Natural killer cell (primary cell): ENCODE results near the gene SEC24B. TPM values are rescaled to one million over a fixed set of nuclear protein-coding genes. Genes with fewer than 3 reads are reported as not detected.
A peak's percentile ranks its signal among the peaks of the same experiment; 100 is the strongest.

Experiments used
- ATAC-seq, 3 donors: fragments of 150-1000 bp in 2 of 3; fragments of 200-7000 bp in 1 of 3; cut with Tn5 transposase; 1 replicate in 1 of 3; 2 replicates in 2 of 3; pipeline ENCODE4 v1.10.0; 2021; ENCODE audit warnings: mild to moderate bottlenecking in 2 of 3, moderate library complexity in 2 of 3
- DNase-seq, 2 donors: peaks; one replicate each; pipeline versions ENCODE4 v3.0.0 to v3.0.0-alpha.2; 2013 to 2021; ENCODE audit warnings: mixed read lengths in 1 of 2
- H3K27ac ChIP-seq: one replicate; pipeline ENCODE4 v1.5.1; 2013; ENCODE audit warnings: mild to moderate bottlenecking, low read length
- H3K27me3 ChIP-seq: one replicate; pipeline ENCODE4 v1.6.1; 2013; ENCODE audit warnings: low read length; ENCODE audit not compliant: control insufficient read depth, insufficient read depth
- H3K36me3 ChIP-seq: one replicate; pipeline ENCODE4 v1.6.1; 2013; ENCODE audit warnings: low read length; ENCODE audit not compliant: control insufficient read depth, insufficient read depth
- H3K4me1 ChIP-seq: one replicate; pipeline ENCODE4 v1.6.1; 2013; ENCODE audit warnings: low read length; ENCODE audit not compliant: control insufficient read depth, insufficient read depth
- H3K4me3 ChIP-seq: one replicate; pipeline ENCODE4 v1.5.1; 2013; ENCODE audit warnings: low read length
- H3K9me3 ChIP-seq: one replicate; pipeline ENCODE4 v1.6.1; 2013; ENCODE audit warnings: low read length; ENCODE audit not compliant: control insufficient read depth, insufficient read depth
- H3K27ac Mint-ChIP-seq, 2 donors: one replicate each; pipeline ENCODE4 v1.8.0; 2022; ENCODE audit warnings: mild to moderate bottlenecking in 2 of 2, mixed read lengths in 2 of 2, moderate library complexity in 1 of 2
- H3K27me3 Mint-ChIP-seq, 2 donors: one replicate each; pipeline ENCODE4 v1.8.0; 2022; ENCODE audit warnings: low read depth in 2 of 2, mixed read lengths in 2 of 2
- H3K36me3 Mint-ChIP-seq: one replicate; pipeline ENCODE4 v1.8.0; 2022; ENCODE audit warnings: mixed read lengths
- H3K4me1 Mint-ChIP-seq, 2 donors: one replicate each; pipeline ENCODE4 v1.8.0; 2022; ENCODE audit warnings: mixed read lengths in 2 of 2
- H3K4me3 Mint-ChIP-seq: one replicate; pipeline ENCODE4 v1.8.0; 2022; ENCODE audit warnings: mild to moderate bottlenecking, moderate library complexity, mixed read lengths
- H3K9me3 Mint-ChIP-seq, 2 donors: one replicate each; pipeline ENCODE4 v1.8.0; 2022; ENCODE audit warnings: mixed read lengths in 2 of 2
- WGBS: methylation state at CpG from one replicate; pipeline ENCODE4 v1.1.7; 2013; ENCODE audit warnings: missing lambda C conversion rate; ENCODE audit not compliant: insufficient coverage; 5-methylcytosine and 5-hydroxymethylcytosine counted together
- intact Hi-C: fragments of 100-400 bp; cut with micrococcal nuclease; formaldehyde crosslinking; loops from one replicate; pipeline ENCODE4 v1.14.2; 2022
- total RNA-seq, 4 donors: library from RNA; stranded (reverse); fragments of 120-200 nt in 1 of 4; gene quantifications; one replicate each; pipeline versions ENCODE4 v1.2.3 to v1.2.4, GENCODE V29; 2013 to 2022
- TF ChIP-seq, protein P1 (sequence below): fragments of 200-600 bp; IDR thresholded peaks from one replicate; pipeline ENCODE4 v1.8.0; 2022; ENCODE audit warnings: antibody characterized with exemption

The SEC24B gene
- total RNA-seq, 3 donors from 2014 or later (not counting 1 experiment from before 2014, with no cell fraction given): 38.6 to 43.9 (median 40.7) TPM

DNA sequence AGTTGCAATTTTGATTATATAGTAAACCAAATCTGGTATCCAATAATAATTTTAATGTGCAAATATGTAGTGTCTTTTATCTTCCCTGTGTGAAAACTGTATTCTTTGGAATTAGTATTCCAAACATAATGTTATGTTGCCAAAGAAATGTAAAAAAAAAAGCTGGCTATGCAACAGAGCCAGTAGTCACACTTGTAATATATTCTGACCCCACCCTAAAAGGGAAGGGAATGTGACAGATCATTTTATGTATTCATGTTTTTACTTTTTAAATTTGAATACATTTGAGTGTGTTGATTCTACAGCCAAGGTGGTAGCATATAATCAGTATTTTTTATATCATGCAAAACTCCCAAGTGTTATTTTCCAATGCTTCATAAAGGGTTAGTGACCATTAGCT, 98.6 kb downstream of the SEC24B start:
- no peaks in the 10 kb centered on the region for H3K9me3 ChIP-seq
- H3K4me3 ChIP-seq: no peak overlapping the region
- H3K36me3 Mint-ChIP-seq: peaks cover 29% of the 10 kb centered on the region
- TF ChIP-seq, protein P1, sequence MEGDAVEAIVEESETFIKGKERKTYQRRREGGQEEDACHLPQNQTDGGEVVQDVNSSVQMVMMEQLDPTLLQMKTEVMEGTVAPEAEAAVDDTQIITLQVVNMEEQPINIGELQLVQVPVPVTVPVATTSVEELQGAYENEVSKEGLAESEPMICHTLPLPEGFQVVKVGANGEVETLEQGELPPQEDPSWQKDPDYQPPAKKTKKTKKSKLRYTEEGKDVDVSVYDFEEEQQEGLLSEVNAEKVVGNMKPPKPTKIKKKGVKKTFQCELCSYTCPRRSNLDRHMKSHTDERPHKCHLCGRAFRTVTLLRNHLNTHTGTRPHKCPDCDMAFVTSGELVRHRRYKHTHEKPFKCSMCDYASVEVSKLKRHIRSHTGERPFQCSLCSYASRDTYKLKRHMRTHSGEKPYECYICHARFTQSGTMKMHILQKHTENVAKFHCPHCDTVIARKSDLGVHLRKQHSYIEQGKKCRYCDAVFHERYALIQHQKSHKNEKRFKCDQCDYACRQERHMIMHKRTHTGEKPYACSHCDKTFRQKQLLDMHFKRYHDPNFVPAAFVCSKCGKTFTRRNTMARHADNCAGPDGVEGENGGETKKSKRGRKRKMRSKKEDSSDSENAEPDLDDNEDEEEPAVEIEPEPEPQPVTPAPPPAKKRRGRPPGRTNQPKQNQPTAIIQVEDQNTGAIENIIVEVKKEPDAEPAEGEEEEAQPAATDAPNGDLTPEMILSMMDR: no peak
- no peaks in the 10 kb centered on the region for H3K4me1 Mint-ChIP-seq
- DNase-seq (no peak), ATAC-seq (no peak)
- no peaks in the 10 kb centered on the region for H3K27me3 Mint-ChIP-seq
- intact Hi-C loops: no loop called here
- no peaks in the 10 kb centered on the region for H3K9me3 Mint-ChIP-seq
- no peak overlapping the region for H3K4me3 Mint-ChIP-seq
- H3K27me3 ChIP-seq: no peaks in the 10 kb centered on the region
- no peaks in the 10 kb centered on the region for H3K4me1 ChIP-seq
- H3K27ac Mint-ChIP-seq: peak overlapping the region; percentile 10
- no peak overlapping the region for H3K27ac ChIP-seq
- peaks cover 68% of the 10 kb centered on the region for H3K36me3 ChIP-seq

DNA sequence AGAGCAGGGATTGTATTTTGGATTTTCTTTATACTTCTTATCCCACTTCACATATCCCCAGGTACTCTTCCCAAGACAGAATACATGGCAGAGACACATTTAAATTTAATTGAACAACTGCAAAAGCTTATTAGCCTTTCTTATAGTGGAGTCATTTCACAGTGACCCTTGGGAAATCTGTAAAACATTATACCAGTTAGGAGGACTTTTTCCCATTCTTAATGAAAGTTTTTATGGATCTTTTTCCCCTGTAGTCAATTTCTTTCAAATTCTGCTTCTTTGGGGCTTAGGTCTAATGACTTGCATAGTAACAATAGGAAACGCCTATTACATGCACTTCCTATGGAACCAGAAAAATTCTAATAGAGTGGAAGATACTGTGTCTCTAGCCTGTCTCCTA, 111.8 kb downstream of the SEC24B start:
- Mint-ChIP-seq H3K27me3 (no peaks in the 10 kb centered on the region), H3K4me3 (no peak overlapping the region), H3K9me3 (no peaks in the 10 kb centered on the region), H3K27ac (no peak overlapping the region), H3K36me3 (peaks cover 7% of the 10 kb centered on the region), H3K4me1 (peaks cover 5 to 6% of the 10 kb centered on the region in 2 donors)
- no peaks in the 10 kb centered on the region for H3K4me1 ChIP-seq
- no peaks in the 10 kb centered on the region for H3K27me3 ChIP-seq
- DNase-seq: no peak
- no peaks in the 10 kb centered on the region for H3K9me3 ChIP-seq
- TF ChIP-seq, protein P1: no peak
- H3K27ac ChIP-seq: no peak overlapping the region
- ATAC-seq: no peak
- WGBS: no CpG with 5 or more reads among the region's 1 CpG
- intact Hi-C loops: no loop called here
- no peak overlapping the region for H3K4me3 ChIP-seq
- peaks cover 17% of the 10 kb centered on the region for H3K36me3 ChIP-seq

DNA sequence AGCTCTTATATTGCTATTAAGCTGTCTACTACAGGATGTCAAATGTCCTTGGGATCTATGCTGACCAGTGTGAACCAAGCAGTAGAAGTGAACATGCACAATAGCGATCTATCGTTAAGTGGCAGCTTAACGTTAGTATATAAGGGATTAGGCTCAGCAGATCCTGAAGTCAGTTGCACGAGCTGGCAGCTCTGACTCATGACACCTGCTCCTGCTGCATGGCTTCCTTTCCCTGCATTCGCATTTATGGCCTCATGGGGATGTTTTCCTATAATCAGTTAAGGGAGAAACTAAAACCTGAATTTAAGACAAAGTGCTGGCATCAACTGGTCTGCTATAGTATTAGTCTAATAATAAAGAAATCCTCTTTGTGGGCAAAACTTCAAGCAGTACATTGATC, 113.8 kb downstream of the SEC24B start:
- H3K36me3 ChIP-seq: peaks cover 4% of the 10 kb centered on the region
- H3K4me3 ChIP-seq: no peak overlapping the region
- intact Hi-C loops: no loop called here
- TF ChIP-seq, protein P1: no peak
- Mint-ChIP-seq H3K36me3 (peaks cover 4% of the 10 kb centered on the region), H3K4me1 (peaks cover 2 to 6% of the 10 kb centered on the region in 2 donors), H3K27ac (no peak overlapping the region), H3K4me3 (no peak overlapping the region), H3K9me3 (no peaks in the 10 kb centered on the region), H3K27me3 (no peaks in the 10 kb centered on the region)
- no peak for ATAC-seq
- H3K9me3 ChIP-seq: no peaks in the 10 kb centered on the region
- no peak for DNase-seq
- H3K27ac ChIP-seq: no peak overlapping the region
- H3K4me1 ChIP-seq: no peaks in the 10 kb centered on the region
- WGBS: 97% methylated on average over 5 of the region's 5 CpGs
- H3K27me3 ChIP-seq: no peaks in the 10 kb centered on the region

DNA sequence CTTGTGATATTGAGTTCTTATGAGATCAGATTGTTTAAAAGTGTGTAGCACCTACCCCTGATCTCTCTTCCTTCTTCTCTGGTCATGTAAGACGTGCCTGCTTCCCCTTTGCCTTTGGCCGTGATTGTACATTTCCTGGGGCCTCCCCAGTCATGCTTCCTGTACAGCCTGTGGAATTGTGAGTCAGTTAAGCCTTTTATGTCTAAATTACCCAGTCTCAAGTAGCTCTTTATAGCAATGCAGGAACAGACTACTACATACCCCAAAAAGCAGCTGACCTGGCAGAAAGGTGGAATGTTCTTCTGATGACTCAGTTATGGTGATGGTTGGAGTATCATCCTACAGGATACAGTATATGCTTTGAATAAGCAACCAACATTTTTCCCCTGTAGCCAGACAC, 115.0 kb downstream of the SEC24B start:
- Mint-ChIP-seq H3K4me1 (peaks cover 0 to 6% of the 10 kb centered on the region in 2 donors), H3K27me3 (no peaks in the 10 kb centered on the region), H3K27ac (peak overlapping the region in 1 of 2 donors; percentile 49), H3K36me3 (peaks cover 3% of the 10 kb centered on the region), H3K9me3 (no peaks in the 10 kb centered on the region), H3K4me3 (no peak overlapping the region)
- TF ChIP-seq, protein P1: no peak
- 7% methylated on average over 2 of the region's 2 CpGs for whole genome bisulfite sequencing
- Histone ChIP-seq H3K4me1 (no peaks in the 10 kb centered on the region), H3K27me3 (no peaks in the 10 kb centered on the region), H3K9me3 (no peaks in the 10 kb centered on the region), H3K36me3 (peaks cover 2% of the 10 kb centered on the region), H3K27ac (no peak overlapping the region), H3K4me3 (no peak overlapping the region)
- ATAC-seq (peak in 2 of 3 donors; percentile 22 to 31), DNase-seq (peak in 1 of 2 donors; percentile 13)
- intact Hi-C loops: no loop called here
